WTC11 (cell line): Measurements from ENCODE around the gene ST6GALNAC5.

Source experiments
- CREB1 ChIP-seq: sonication (generic); formaldehyde crosslinking; IDR thresholded peaks from 2 replicates; pipeline ENCODE4 v1.8.0; 2023; ENCODE audit warnings: mild to moderate bottlenecking, missing genetic modification reagents
- FOXK1 ChIP-seq: sonication (generic); formaldehyde crosslinking; IDR thresholded peaks from 2 replicates; pipeline ENCODE4 v1.8.0; 2022; ENCODE audit warnings: mild to moderate bottlenecking, moderate library complexity, missing genetic modification reagents
- HMGA2 ChIP-seq: fragments of 250-450 bp; sonication (Bioruptor Pico); IDR thresholded peaks from 2 replicates; pipeline ENCODE4 v1.4.0; 2021; ENCODE audit warnings: mild to moderate bottlenecking, moderate library complexity
- KAT7 ChIP-seq: sonication (generic); formaldehyde crosslinking; IDR thresholded peaks from 2 replicates; pipeline ENCODE4 v1.8.1; 2023; ENCODE audit warnings: missing genetic modification reagents, mild to moderate bottlenecking, borderline replicate concordance
- MXD4 ChIP-seq: fragments of 250-450 bp; sonication (Bioruptor Pico); IDR thresholded peaks from 2 replicates; pipeline ENCODE4 v1.8.0; 2021; ENCODE audit warnings: mild to moderate bottlenecking, moderate library complexity, borderline replicate concordance
- NR1H2 ChIP-seq: sonication (generic); formaldehyde crosslinking; IDR thresholded peaks from 2 replicates; pipeline ENCODE4 v1.9.0; 2021; ENCODE audit warnings: mild to moderate bottlenecking, moderate library complexity, missing genetic modification reagents
- NR3C1 ChIP-seq: sonication (generic); formaldehyde crosslinking; conservative IDR thresholded peaks from 2 replicates; pipeline ENCODE4 v1.8.1; 2023; ENCODE audit warnings: low read depth, mild to moderate bottlenecking, missing genetic modification reagents
- ZBTB21 ChIP-seq: sonication (generic); formaldehyde crosslinking; IDR thresholded peaks from 2 replicates; pipeline ENCODE4 v1.8.1; 2023; ENCODE audit warnings: mild to moderate bottlenecking, missing genetic modification reagents, borderline replicate concordance
- ZNF121 ChIP-seq: sonication (generic); formaldehyde crosslinking; IDR thresholded peaks from 2 replicates; pipeline ENCODE4 v1.8.0; 2023; ENCODE audit warnings: missing genetic modification reagents
- TF ChIP-seq, protein P1 (sequence below): sonication (generic); formaldehyde crosslinking; IDR thresholded peaks from 2 replicates; pipeline ENCODE4 v1.8.1; 2023; ENCODE audit warnings: mild to moderate bottlenecking, missing genetic modification reagents, moderate library complexity
- TF ChIP-seq, protein P2 (sequence below): fragments of 200-600 bp; IDR thresholded peaks from 2 replicates; pipeline ENCODE4 v1.8.0; 2022; ENCODE audit warnings: antibody characterized with exemption
- TF ChIP-seq, protein P3 (sequence below): sonication (generic); formaldehyde crosslinking; IDR thresholded peaks from 2 replicates; pipeline ENCODE4 v1.8.1; 2022; ENCODE audit warnings: low read depth, mild to moderate bottlenecking, moderate library complexity, missing genetic modification reagents, borderline replicate concordance
- TF ChIP-seq, protein P4 (sequence below): sonication (generic); formaldehyde crosslinking; IDR thresholded peaks from 2 replicates; pipeline ENCODE4 v1.8.1; 2022; ENCODE audit warnings: low read depth, missing genetic modification reagents, borderline replicate concordance
- TF ChIP-seq, protein P5 (sequence below): sonication (generic); formaldehyde crosslinking; IDR thresholded peaks from 2 replicates; pipeline ENCODE4 v1.8.1; 2023; ENCODE audit warnings: mild to moderate bottlenecking, missing genetic modification reagents

DNA sequence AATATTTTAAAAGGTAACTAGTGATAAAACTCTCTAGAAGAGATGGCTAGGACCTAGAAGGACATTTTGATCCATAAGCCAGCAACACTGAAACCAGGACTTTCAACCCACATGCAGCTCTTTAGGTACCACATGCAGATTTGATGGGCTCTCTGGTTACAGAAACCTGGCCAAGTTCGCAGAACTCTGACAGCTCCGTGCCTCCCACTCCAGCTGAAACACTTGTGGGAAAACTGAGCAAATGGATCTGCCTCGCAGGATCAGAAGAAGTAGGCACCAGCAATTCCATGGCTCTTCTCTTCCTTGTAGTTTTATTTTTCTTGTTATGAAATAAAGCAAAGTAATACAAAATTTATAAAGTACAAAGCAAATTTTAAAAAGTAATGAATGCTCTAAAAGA lies 58.5 kb downstream of the ST6GALNAC5 start:
- TF ChIP-seq KAT7 (CRISPR knock-in tag) (no peak), CREB1 (CRISPR knock-in tag) (no peak), ZNF121 (CRISPR knock-in tag) (no peak), NR1H2 (CRISPR knock-in tag) (no peak), MXD4 (CRISPR knock-in tag) (no peak), FOXK1 (CRISPR knock-in tag) (no peak), ZBTB21 (CRISPR knock-in tag) (no peak), NR3C1 (CRISPR knock-in tag) (no peak), HMGA2 (CRISPR knock-in tag) (no peak)
- TF ChIP-seq, protein P1, sequence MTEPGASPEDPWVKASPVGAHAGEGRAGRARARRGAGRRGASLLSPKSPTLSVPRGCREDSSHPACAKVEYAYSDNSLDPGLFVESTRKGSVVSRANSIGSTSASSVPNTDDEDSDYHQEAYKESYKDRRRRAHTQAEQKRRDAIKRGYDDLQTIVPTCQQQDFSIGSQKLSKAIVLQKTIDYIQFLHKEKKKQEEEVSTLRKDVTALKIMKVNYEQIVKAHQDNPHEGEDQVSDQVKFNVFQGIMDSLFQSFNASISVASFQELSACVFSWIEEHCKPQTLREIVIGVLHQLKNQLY (CRISPR knock-in tag), result no peak
- TF ChIP-seq, protein P2, sequence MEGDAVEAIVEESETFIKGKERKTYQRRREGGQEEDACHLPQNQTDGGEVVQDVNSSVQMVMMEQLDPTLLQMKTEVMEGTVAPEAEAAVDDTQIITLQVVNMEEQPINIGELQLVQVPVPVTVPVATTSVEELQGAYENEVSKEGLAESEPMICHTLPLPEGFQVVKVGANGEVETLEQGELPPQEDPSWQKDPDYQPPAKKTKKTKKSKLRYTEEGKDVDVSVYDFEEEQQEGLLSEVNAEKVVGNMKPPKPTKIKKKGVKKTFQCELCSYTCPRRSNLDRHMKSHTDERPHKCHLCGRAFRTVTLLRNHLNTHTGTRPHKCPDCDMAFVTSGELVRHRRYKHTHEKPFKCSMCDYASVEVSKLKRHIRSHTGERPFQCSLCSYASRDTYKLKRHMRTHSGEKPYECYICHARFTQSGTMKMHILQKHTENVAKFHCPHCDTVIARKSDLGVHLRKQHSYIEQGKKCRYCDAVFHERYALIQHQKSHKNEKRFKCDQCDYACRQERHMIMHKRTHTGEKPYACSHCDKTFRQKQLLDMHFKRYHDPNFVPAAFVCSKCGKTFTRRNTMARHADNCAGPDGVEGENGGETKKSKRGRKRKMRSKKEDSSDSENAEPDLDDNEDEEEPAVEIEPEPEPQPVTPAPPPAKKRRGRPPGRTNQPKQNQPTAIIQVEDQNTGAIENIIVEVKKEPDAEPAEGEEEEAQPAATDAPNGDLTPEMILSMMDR, result no peak
- TF ChIP-seq, protein P3, sequence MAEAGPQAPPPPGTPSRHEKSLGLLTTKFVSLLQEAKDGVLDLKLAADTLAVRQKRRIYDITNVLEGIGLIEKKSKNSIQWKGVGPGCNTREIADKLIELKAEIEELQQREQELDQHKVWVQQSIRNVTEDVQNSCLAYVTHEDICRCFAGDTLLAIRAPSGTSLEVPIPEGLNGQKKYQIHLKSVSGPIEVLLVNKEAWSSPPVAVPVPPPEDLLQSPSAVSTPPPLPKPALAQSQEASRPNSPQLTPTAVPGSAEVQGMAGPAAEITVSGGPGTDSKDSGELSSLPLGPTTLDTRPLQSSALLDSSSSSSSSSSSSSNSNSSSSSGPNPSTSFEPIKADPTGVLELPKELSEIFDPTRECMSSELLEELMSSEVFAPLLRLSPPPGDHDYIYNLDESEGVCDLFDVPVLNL (CRISPR knock-in tag), result no peak
- TF ChIP-seq, protein P4, sequence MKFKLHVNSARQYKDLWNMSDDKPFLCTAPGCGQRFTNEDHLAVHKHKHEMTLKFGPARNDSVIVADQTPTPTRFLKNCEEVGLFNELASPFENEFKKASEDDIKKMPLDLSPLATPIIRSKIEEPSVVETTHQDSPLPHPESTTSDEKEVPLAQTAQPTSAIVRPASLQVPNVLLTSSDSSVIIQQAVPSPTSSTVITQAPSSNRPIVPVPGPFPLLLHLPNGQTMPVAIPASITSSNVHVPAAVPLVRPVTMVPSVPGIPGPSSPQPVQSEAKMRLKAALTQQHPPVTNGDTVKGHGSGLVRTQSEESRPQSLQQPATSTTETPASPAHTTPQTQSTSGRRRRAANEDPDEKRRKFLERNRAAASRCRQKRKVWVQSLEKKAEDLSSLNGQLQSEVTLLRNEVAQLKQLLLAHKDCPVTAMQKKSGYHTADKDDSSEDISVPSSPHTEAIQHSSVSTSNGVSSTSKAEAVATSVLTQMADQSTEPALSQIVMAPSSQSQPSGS (CRISPR knock-in tag), result no peak
- TF ChIP-seq, protein P5, sequence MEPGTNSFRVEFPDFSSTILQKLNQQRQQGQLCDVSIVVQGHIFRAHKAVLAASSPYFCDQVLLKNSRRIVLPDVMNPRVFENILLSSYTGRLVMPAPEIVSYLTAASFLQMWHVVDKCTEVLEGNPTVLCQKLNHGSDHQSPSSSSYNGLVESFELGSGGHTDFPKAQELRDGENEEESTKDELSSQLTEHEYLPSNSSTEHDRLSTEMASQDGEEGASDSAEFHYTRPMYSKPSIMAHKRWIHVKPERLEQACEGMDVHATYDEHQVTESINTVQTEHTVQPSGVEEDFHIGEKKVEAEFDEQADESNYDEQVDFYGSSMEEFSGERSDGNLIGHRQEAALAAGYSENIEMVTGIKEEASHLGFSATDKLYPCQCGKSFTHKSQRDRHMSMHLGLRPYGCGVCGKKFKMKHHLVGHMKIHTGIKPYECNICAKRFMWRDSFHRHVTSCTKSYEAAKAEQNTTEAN (CRISPR knock-in tag), result no peak
